Omental fat pad (tissue), 4 donors: Measurements from ENCODE around the gene NDEL1. TPM values are rescaled to one million over a fixed set of nuclear protein-coding genes. Genes with fewer than 3 reads are reported as not detected.

Experiments used
- ATAC-seq: fragments of 150-250 bp; one replicate; pipeline ENCODE4 v1.9.1; 2016; ENCODE audit warnings: mild to moderate bottlenecking, moderate library complexity; ENCODE audit not compliant: low FRiP score
- DNase-seq: peaks from one replicate; pipeline ENCODE4 v3.0.0-alpha.2; 2019; ENCODE audit warnings: low spot score
- CTCF ChIP-seq, 3 donors: fragments of 450-650 bp; IDR thresholded peaks; one replicate each; pipeline ENCODE4 v1.5.1; 2016 to 2017; ENCODE audit warnings: antibody characterized with exemption in 3 of 3, mild to moderate bottlenecking in 3 of 3, moderate library complexity in 2 of 3
- small RNA-seq: library from RNA; depleted of rRNA; stranded (forward); fragments of <200 nt; gene quantifications from one replicate; pipeline ENCODE3, GENCODE V24; 2016
- total RNA-seq, 4 donors: library from RNA; depleted of rRNA; stranded (reverse); fragments of >200 nt; gene quantifications; one replicate each; pipeline ENCODE4 v1.1.0, GENCODE V29; 2016

The NDEL1 gene
- total RNA-seq, 4 donors from 2014 or later = 64.3 to 139 (median 118) TPM

- ATAC-seq = no peak
- no peak for DNase-seq
- TF ChIP-seq CTCF (IDR thresholded peaks at IDR 0.05) = no peak
Observed at GRCh38 chr17:8504460-8505207, 69.0 kb downstream of the NDEL1 start.

- TF ChIP-seq CTCF (IDR thresholded peaks at IDR 0.05) = no peak
- ATAC-seq (no peak), DNase-seq (no peak)
Observed at GRCh38 chr17:8506145-8506544, 70.5 kb downstream of the NDEL1 start.

- TF ChIP-seq CTCF (IDR thresholded peaks at IDR 0.05) = no peak
- no peak for DNase-seq
- no peak for ATAC-seq
Observed at GRCh38 chr17:8514801-8515200, 79.1 kb downstream of the NDEL1 start.

Small RNA genes lying within 50 kb of the gene (small RNA-seq; reads per million reads assigned to genes)
- not detected for gene RNU7-43P

Other genes with a start within 250 kb of the NDEL1 start
- gene BORCS6, start 245.7 kb upstream of the NDEL1 start, total RNA-seq = 1 to 10 TPM; 4.7 to 9.9 (median 6.7) TPM
- 1 to 10 TPM in 2 of 4 donors, under 1 TPM in 1, not detected in 1; 0.79 to 3.0 (median 2.0) TPM for gene AURKB, start 225.3 kb upstream of the NDEL1 start, total RNA-seq
- gene CTC1, start 187.8 kb upstream of the NDEL1 start, total RNA-seq = 10 to 100 TPM; 13.0 to 31.7 (median 18.9) TPM
- gene PFAS, start 186.6 kb upstream of the NDEL1 start, total RNA-seq = 10 to 100 TPM; 12.9 to 27.7 (median 19.8) TPM
- gene RANGRF, start 147.2 kb upstream of the NDEL1 start, total RNA-seq = 10 to 100 TPM; 16.7 to 31.4 (median 23.0) TPM
- gene SLC25A35, start 140.5 kb upstream of the NDEL1 start, total RNA-seq = 1 to 10 TPM; 1.0 to 4.0 (median 3.1) TPM
- gene ARHGEF15, start 125.6 kb upstream of the NDEL1 start, total RNA-seq = 100 to 1,000 TPM in 1 of 4 donors, 10 to 100 TPM in 2, 1 to 10 TPM in 1; 8.6 to 132 (median 60.4) TPM
- not detected for gene ODF4, start 96.0 kb upstream of the NDEL1 start, total RNA-seq
- 1,000 to 10,000 TPM; 3,452 to 4,057 (median 3,629) TPM for gene RPL26, start 52.7 kb upstream of the NDEL1 start, total RNA-seq
- not detected for gene RNF222, start 38.1 kb upstream of the NDEL1 start, total RNA-seq
- gene MYH10, start 194.8 kb downstream of the NDEL1 start, total RNA-seq = 10 to 100 TPM; 41.1 to 99.3 (median 51.8) TPM